GM12878 (cell line): ENCODE results near the gene SFXN1.

Experiments used
- MTA2 ChIP-seq: fragments of 450-650 bp; IDR thresholded peaks from 2 replicates; pipeline ENCODE4 v1.6.1; 2016; ENCODE audit warnings: low read depth, mild to moderate bottlenecking, moderate library complexity
- REST ChIP-seq: IDR thresholded peaks from 2 replicates; pipeline ENCODE4 v1.6.1; 2012; ENCODE audit warnings: mild to moderate bottlenecking, low read depth, low read length

GRCh38 chr5:175460126-175460525 is 18.2 kb upstream of the SFXN1 start:
- TF ChIP-seq MTA2 (no peak), REST (no peak)
